Ovary (tissue), 3 donors: ENCODE data around the gene SS18L1.

Source experiments
- POLR2A ChIP-seq: fragments of 450-650 bp; IDR thresholded peaks from one replicate; pipeline ENCODE4 v1.6.1; 2017; ENCODE audit warnings: antibody characterized with exemption, mild to moderate bottlenecking, moderate library complexity
- TF ChIP-seq, protein P1 (sequence below), 3 donors: fragments of 450-650 bp in 2 of 3; fragments of 200-600 bp in 1 of 3; IDR thresholded peaks; one replicate each; pipeline versions ENCODE4 v1.5.1 to v1.8.0; 2016 to 2022; ENCODE audit warnings: antibody characterized with exemption in 3 of 3, mild to moderate bottlenecking in 1 of 3
- donor health status: DM: no; HTN: no; CAD: no.

DNA sequence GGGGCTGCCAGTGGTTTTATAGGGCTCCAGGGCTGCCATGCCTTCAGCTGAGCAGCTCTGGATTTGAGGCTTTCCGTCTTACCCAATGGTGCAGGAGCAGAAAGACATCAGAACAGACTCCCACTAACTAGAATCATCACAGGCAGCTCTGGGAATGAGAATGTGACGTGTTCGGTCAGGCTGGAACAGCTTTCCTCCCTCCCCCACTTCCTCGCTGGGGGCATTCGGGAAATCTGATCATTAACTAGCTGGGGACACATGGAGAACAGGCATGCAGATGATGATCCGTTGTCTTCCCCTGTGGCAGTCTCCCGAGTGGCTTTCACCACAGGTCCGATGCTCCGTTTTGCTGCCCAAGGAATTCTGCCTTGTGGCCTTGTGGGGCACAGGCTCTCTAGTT lies 33.7 kb downstream of the SS18L1 start:
- TF ChIP-seq, protein P1, sequence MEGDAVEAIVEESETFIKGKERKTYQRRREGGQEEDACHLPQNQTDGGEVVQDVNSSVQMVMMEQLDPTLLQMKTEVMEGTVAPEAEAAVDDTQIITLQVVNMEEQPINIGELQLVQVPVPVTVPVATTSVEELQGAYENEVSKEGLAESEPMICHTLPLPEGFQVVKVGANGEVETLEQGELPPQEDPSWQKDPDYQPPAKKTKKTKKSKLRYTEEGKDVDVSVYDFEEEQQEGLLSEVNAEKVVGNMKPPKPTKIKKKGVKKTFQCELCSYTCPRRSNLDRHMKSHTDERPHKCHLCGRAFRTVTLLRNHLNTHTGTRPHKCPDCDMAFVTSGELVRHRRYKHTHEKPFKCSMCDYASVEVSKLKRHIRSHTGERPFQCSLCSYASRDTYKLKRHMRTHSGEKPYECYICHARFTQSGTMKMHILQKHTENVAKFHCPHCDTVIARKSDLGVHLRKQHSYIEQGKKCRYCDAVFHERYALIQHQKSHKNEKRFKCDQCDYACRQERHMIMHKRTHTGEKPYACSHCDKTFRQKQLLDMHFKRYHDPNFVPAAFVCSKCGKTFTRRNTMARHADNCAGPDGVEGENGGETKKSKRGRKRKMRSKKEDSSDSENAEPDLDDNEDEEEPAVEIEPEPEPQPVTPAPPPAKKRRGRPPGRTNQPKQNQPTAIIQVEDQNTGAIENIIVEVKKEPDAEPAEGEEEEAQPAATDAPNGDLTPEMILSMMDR (IDR thresholded peaks at IDR 0.05): no peak
- TF ChIP-seq POLR2A: no peak
